ENCODE measurements around the gene MAPKAP1. TPM values are rescaled to one million over a fixed set of nuclear protein-coding genes. Genes with fewer than 3 reads are reported as not detected.

Gene MAPKAP1
- total RNA-seq, 2 donors from 2014 or later: 83.7 to 91.8 TPM

GRCh38 chr9:125513303-125513667 lies 193.7 kb downstream of the MAPKAP1 start:
- no peak for TF ChIP-seq POLR2A (IDR thresholded peaks at IDR 0.05)
- no peak for TF ChIP-seq CTCF (IDR thresholded peaks at IDR 0.05)
- DNase-seq: no peak
- no peak for ATAC-seq
- H3K27me3 ChIP-seq: no peaks in the 10 kb centered on the region
- no peak overlapping the region for H3K4me3 ChIP-seq
- 45 to 58% methylated on average over 2 of the region's 2 CpGs for WGBS, 2 donors
- intact Hi-C loops (cut with DNase I): no loop called here
- no peaks in the 10 kb centered on the region for H3K36me3 ChIP-seq (replicated peaks in 1 of 2; ENCODE audit: insufficient read depth in 1 of 2, low read depth in 2 of 2)
- H3K27ac ChIP-seq: peak overlapping the region in 2 of 4 donors; percentile 60 to 80
- H3K9me3 ChIP-seq: no peaks in the 10 kb centered on the region
- H3K4me1 ChIP-seq: peaks cover 15% of the 10 kb centered on the region

- Histone ChIP-seq H3K4me3 (no peak overlapping the region), H3K27me3 (no peaks in the 10 kb centered on the region), H3K36me3 (replicated peaks in 1 of 2; ENCODE audit: insufficient read depth in 1 of 2, low read depth in 2 of 2) (no peaks in the 10 kb centered on the region), H3K9me3 (no peaks in the 10 kb centered on the region), H3K27ac (no peak overlapping the region), H3K4me1 (peaks cover 15% of the 10 kb centered on the region)
- intact Hi-C loops (cut with DNase I): no loop called here
- DNase-seq: no peak
- ATAC-seq: no peak
- 84 to 89% methylated on average over 18 of the region's 18 CpGs for WGBS, 2 donors
- TF ChIP-seq POLR2A (IDR thresholded peaks at IDR 0.05) (no peak), CTCF (IDR thresholded peaks at IDR 0.05) (no peak)
Observed at GRCh38 chr9:125511789-125512660, 195.0 kb downstream of the MAPKAP1 start.

- intact Hi-C loops (cut with DNase I): no loop called here
- peaks cover 15% of the 10 kb centered on the region for H3K4me1 ChIP-seq
- no peak overlapping the region for H3K27ac ChIP-seq
- peaks cover 0 to 2% of the 10 kb centered on the region in 2 donors for H3K36me3 ChIP-seq (replicated peaks in 1 of 2; ENCODE audit: insufficient read depth in 1 of 2, low read depth in 2 of 2)
- no peak for ATAC-seq
- H3K27me3 ChIP-seq: no peaks in the 10 kb centered on the region
- no peak for TF ChIP-seq POLR2A (IDR thresholded peaks at IDR 0.05)
- TF ChIP-seq CTCF (IDR thresholded peaks at IDR 0.05): no peak
- H3K9me3 ChIP-seq: no peaks in the 10 kb centered on the region
- DNase-seq: no peak
- WGBS, 2 donors: 62 to 72% methylated on average over 1 of the region's 1 CpG
- no peak overlapping the region for H3K4me3 ChIP-seq
Observed at GRCh38 chr9:125510980-125511379, 196.0 kb downstream of the MAPKAP1 start.

GRCh38 chr9:125509476-125509875 lies 197.5 kb downstream of the MAPKAP1 start:
- intact Hi-C loops (cut with DNase I): no loop called here
- TF ChIP-seq CTCF (IDR thresholded peaks at IDR 0.05) (no peak), POLR2A (IDR thresholded peaks at IDR 0.05) (no peak)
- no peak overlapping the region for H3K4me3 ChIP-seq
- ATAC-seq (no peak), DNase-seq (no peak)
- WGBS, 2 donors: 44 to 51% methylated on average over 5 of the region's 5 CpGs
- peaks cover 14% of the 10 kb centered on the region for H3K4me1 ChIP-seq
- peaks cover 0 to 2% of the 10 kb centered on the region in 2 donors for H3K36me3 ChIP-seq (replicated peaks in 1 of 2; ENCODE audit: insufficient read depth in 1 of 2, low read depth in 2 of 2)
- H3K9me3 ChIP-seq: no peaks in the 10 kb centered on the region
- no peaks in the 10 kb centered on the region for H3K27me3 ChIP-seq
- no peak overlapping the region for H3K27ac ChIP-seq

GRCh38 chr9:125508249-125508648 lies 198.8 kb downstream of the MAPKAP1 start:
- ATAC-seq (no peak), DNase-seq (no peak)
- H3K4me3 ChIP-seq: no peak overlapping the region
- H3K27me3 ChIP-seq: no peaks in the 10 kb centered on the region
- intact Hi-C loops (cut with DNase I): no loop called here
- peaks cover 0 to 2% of the 10 kb centered on the region in 2 donors for H3K36me3 ChIP-seq (replicated peaks in 1 of 2; ENCODE audit: insufficient read depth in 1 of 2, low read depth in 2 of 2)
- H3K9me3 ChIP-seq: no peaks in the 10 kb centered on the region
- WGBS, 2 donors: 90 to 100% methylated on average over 2 of the region's 2 CpGs
- no peak overlapping the region for H3K27ac ChIP-seq
- H3K4me1 ChIP-seq: peaks cover 6% of the 10 kb centered on the region
- TF ChIP-seq CTCF (IDR thresholded peaks at IDR 0.05) (no peak), POLR2A (IDR thresholded peaks at IDR 0.05) (no peak)
